SK-N-SH (cell line): ENCODE measurements around the gene OMP. TPM values are rescaled to one million over a fixed set of nuclear protein-coding genes. Genes with fewer than 3 reads are reported as not detected.

Experiments used
- CHD2 ChIP-seq: fragments of 150-350 bp; IDR thresholded peaks from 2 replicates; pipeline ENCODE4 v1.6.1; 2018; ENCODE audit warnings: low read length; ENCODE audit not compliant: partially characterized antibody
- GATA2 ChIP-seq: sonication (generic); formaldehyde crosslinking; IDR thresholded peaks from 2 replicates; pipeline ENCODE4 v1.5.0; 2020; ENCODE audit warnings: mild to moderate bottlenecking, missing genetic modification reagents
- JUND ChIP-seq: IDR thresholded peaks from 2 replicates; pipeline ENCODE4 v1.4.0; 2012
- MXI1 ChIP-seq: IDR thresholded peaks from 2 replicates; pipeline ENCODE4 v1.6.1; 2012; ENCODE audit warnings: mild to moderate bottlenecking, low read depth, low read length, improper control_type of control experiment
- POLR2AphosphoS5 ChIP-seq: IDR thresholded peaks from 2 replicates; pipeline ENCODE4 v1.6.1; 2012; ENCODE audit warnings: low read depth, low read length
- RAD21 ChIP-seq: IDR thresholded peaks from 2 replicates; pipeline ENCODE4 v1.6.1; 2012; ENCODE audit warnings: mild to moderate bottlenecking, low read length
- RXRA ChIP-seq: IDR thresholded peaks from 2 replicates; pipeline ENCODE4 v1.4.0; 2012; ENCODE audit warnings: low read depth, mild to moderate bottlenecking, borderline replicate concordance
- SMC3 ChIP-seq: IDR thresholded peaks from 2 replicates; pipeline ENCODE4 v1.6.1; 2012; ENCODE audit warnings: low read depth, low read length, improper control_type of control experiment
- YY1 ChIP-seq: IDR thresholded peaks from 2 replicates; pipeline ENCODE4 v1.4.0; 2012; ENCODE audit warnings: low read depth, mild to moderate bottlenecking
- polyA plus RNA-seq, 3 experiments: library from polyadenylated mRNA; depleted of rRNA; stranded (reverse); fragments of >200 nt; gene quantifications; 2 replicates each; pipeline ENCODE4 v1.2.3, GENCODE V29; 2012

OMP gene
- polyA plus RNA-seq, 1 of the 3 experiments (the other 2 are of a cell fraction): 0.20 TPM

GRCh38 chr11:77152846-77153245 lies 50.2 kb downstream of the OMP start (continued):
- TF ChIP-seq RXRA: no peak
- TF ChIP-seq CHD2: no peak
- TF ChIP-seq RAD21: no peak
- TF ChIP-seq SMC3: no peak
- TF ChIP-seq JUND: no peak
- no peak for TF ChIP-seq POLR2AphosphoS5
- TF ChIP-seq YY1: no peak
- TF ChIP-seq GATA2: no peak
- TF ChIP-seq MXI1: no peak

Other genes with a start within 250 kb of the OMP start
- gene ACER3, start 241.9 kb upstream of the OMP start, polyA plus RNA-seq (2012; rRNA removed): 5.4 and 6.3 TPM in 2 replicates
- not detected in 2 replicates for gene B3GNT6, start 68.4 kb upstream of the OMP start, polyA plus RNA-seq (2012; rRNA removed)
- 31.6 and 33.1 TPM in 2 replicates for gene CAPN5, start 35.9 kb upstream of the OMP start, polyA plus RNA-seq (2012; rRNA removed)
- 0.08 and 0.11 TPM in 2 replicates for gene MYO7A, start 25.4 kb downstream of the OMP start, polyA plus RNA-seq (2012; rRNA removed)
- gene GDPD4, start 198.8 kb downstream of the OMP start, polyA plus RNA-seq (2012; rRNA removed): not detected in 2 replicates